ENCODE data around the gene ZPBP2.
"Not testable (repeated sequence)": the region's sequence is repeated elsewhere in the genome, so short reads cannot be mapped to it uniquely, and the experiment has no call there.

The ZPBP2 gene

GRCh38 chr17:39855911-39856649 lies 11.9 kb upstream of the ZPBP2 start:
- not testable (repeated sequence) for DNase-seq

- DNase-seq: no peak
Observed at GRCh38 chr17:39861235-39861634, 6.8 kb upstream of the ZPBP2 start.

DNA sequence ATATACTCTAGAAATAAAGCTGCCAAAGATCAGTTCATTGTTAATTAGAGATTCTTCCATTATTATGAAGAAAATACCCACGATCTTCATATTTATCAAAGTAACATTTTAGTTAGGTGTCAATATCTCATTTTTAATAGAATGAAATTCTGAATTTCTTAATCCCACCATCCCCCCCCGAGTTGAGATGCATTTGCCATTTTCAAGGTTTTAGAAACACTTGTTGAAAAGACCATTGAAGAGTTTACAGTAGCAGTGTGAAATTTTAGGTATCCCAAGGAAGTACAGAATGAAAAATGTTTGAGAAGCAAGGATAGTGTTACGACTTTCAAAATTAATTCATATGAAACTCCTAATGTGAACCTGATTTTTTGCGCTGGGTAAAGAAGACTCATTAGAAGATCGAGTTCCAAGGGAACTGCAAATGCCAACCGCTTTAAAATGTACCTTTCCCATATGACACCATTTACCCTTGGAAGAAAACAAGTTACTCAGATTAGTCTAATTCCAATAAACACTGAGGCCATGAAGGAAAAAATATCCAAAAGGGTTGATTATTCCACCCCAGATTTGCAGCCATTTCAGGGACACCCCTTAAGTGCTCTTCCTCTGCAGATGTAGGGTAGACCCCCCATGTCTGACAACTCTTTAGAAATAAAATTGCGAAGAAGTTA lies 4.6 kb upstream of the ZPBP2 start:
- no peak for DNase-seq

GRCh38 chr17:39863918-39864746 lies 3.9 kb upstream of the ZPBP2 start, which contains the start of gene IKZF3:
Gene IKZF3, minus strand, starts transcription at chr17:39864312. Its CDS starts 186 bp downstream, at chr17:39864126.
- DNase-seq: no peak

DNA sequence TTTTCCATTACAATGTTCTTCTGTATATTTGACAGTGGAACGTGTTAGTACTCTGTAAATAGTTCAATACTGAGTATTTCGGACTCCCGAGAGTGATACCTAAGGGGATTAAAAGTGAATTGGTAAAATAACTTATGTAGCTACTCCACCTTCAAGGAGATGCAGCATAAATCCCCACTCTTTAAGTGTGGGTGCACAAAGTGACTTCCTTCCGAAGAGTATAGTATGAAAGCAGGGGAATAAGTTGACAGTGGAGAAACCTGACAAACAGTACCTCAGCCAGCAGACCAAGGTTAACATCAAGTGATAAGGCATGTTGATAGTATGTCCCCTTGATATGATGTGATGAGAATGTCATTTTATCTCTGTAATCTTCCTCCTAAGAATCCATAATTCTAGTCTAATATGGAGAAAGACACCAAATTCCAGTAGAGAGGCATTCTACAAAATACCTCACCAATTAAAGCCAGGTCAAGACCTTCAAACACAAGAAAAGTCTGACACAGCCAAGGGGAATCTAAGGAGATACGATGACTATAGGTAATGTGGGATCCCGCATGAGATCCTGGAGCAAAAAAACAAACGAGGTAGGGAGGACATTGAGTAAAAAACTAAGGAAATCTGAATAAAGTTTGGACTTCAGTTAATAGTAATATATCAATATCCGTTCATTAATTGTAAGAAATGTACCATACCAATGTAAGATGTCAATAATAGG lies 1.8 kb upstream of the ZPBP2 start:
- no peak for DNase-seq

GRCh38 chr17:39867084-39867879 lies 720 bp upstream of the ZPBP2 start:
- no peak for DNase-seq

GRCh38 chr17:39868554-39868942 lies 546 bp downstream of the ZPBP2 start:
- no peak for DNase-seq

- DNase-seq: no peak
Observed at GRCh38 chr17:39870776-39871175, 2.8 kb downstream of the ZPBP2 start.

GRCh38 chr17:39871801-39872200 lies 3.8 kb downstream of the ZPBP2 start:
- DNase-seq: no peak

DNA sequence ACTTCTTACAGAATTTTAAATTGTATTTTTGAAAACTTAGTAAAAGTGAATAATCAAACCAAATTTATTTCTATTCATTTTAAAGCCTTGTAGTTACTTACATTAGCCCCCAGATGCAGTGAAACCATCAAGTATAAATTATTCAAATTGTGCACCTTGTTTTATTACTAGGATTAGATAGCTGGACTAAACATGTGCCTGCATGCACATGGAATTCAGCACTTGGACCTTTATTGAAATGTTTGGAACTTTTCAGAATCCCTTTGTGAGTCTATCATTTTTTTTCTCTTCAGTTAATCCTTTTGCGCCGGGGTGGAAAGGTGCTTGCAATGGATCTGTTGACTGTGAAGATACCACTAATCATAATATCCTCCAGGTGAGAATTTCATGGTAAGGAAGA lies 4.7 kb downstream of the ZPBP2 start:
- DNase-seq: no peak

- not testable (repeated sequence) for DNase-seq
Observed at GRCh38 chr17:39886102-39886501, 18.1 kb downstream of the ZPBP2 start.

DNA sequence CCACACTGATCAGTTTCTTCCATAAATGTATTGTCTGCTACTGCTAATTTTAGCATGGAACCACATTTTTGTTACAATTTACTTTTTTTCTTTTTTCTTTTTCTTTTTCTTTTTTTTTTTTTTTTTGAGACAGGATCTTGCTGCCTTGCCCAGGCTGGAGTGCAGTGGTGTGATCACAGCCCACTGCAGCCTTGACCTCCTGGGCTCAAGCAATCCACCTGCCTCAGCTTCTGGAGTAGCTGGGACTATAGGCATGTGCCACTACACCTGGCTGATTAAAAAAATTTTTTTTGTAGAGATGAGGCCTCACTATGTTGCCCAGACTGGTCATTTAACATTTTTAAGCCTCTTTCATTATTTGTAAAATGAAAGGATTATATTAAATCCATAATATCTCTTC lies 19.1 kb downstream of the ZPBP2 start:
- DNase-seq: no peak

GRCh38 chr17:39889200-39889599 lies 21.2 kb downstream of the ZPBP2 start:
- DNase-seq: no peak

DNA sequence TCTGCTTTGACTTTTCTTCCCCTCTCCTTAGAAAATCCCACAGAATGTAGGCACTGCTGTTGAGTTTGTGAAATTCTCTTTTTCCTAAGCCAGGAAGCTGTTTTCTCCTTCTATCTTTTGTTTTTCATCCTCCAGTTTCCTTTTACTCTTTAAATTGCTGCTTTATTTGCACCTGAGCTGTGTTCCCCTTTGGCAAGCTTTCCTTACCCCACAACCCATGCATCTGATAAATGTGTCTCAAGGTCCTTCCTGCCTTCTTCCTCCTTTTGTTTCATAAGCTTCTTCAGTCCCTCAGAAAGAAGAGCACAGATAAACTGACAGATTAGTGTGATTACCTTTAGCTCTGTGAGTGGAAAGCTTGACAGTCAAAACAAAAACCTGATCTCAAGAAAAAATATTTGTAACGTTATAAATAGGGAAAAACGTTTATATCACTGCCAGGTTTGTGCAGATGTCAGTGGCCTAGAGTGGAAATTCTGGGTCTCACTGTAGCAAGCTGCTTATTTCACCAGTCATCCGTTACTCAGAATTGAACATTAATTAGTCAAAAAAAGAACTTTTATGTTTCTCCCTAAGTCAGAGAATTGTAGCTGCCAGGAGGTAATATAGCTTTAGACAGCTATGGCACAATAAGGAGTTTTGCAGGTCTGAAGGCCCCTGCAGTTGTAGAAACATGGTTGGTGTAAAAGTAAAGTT lies 26.8 kb downstream of the ZPBP2 start:
- DNase-seq: no peak

DNA sequence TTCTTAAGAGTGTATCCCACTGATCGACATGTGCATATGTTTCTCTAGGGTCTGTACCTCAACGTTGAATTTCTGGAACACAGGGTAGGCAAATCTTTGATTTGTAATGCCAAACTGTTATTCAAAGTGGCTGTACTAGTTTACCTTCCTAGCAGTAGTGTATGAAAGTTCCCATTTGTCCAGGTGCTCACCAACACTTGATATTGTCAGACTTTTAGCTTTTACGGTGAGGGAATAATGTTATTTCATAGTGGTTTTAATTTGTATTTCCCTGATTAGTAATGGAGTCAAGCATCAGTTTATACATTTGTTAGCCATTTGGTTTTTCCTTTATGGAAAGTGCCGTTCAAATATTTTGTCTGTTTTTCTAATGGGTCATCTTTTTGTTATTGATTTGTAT lies 30.1 kb downstream of the ZPBP2 start:
- no peak for DNase-seq

DNA sequence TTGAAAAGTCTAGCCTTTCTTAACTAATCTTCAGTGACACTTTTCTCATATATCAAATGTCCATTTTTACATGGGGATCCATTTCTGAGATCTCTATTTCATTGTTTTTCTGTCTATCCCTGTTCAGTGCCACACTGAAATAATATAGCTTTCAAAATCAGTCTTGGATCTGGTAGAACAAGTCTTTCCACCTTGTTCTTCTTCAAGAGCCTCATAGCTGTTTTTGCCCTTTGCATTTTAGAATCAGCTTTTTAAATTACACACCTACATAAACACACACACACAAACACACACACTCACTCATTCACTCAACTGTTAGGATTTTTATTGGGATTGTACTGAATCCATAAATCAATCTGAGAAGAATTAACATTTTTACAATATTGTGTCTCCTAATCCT lies 31.2 kb downstream of the ZPBP2 start:
- DNase-seq: no peak

GRCh38 chr17:39902027-39902426 lies 34.0 kb downstream of the ZPBP2 start:
- not testable (repeated sequence) for DNase-seq

- peak; percentile 39 for DNase-seq
Observed at GRCh38 chr17:39903158-39903884, 35.3 kb downstream of the ZPBP2 start.

DNA sequence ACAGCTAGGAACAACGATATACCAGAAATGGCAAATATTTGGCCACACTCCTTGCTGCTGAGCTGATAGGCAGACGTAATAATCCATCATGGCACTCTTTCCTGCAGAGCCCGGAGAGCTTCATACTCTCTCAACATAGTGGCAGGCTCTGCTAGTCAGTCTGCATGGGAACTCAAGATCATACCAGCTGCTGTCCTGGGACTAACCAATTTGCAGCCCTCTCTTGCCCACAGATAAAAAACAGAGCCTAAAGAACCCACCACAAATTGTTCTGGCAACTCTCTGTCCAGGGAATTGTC lies 36.9 kb downstream of the ZPBP2 start:
- no peak for DNase-seq

GRCh38 chr17:39908789-39909352 lies 40.9 kb downstream of the ZPBP2 start:
- no peak for DNase-seq

GRCh38 chr17:39913989-39914388 lies 46.0 kb downstream of the ZPBP2 start:
- no peak for DNase-seq

All from KG1 (cell line).